Measurements from ENCODE around the gene DENND2D. TPM values are rescaled to one million over a fixed set of nuclear protein-coding genes. Genes with fewer than 3 reads are reported as not detected.
A peak's percentile ranks its signal among the peaks of the same experiment; 100 is the strongest.

The DENND2D gene
- total and polyA plus RNA-seq, 11 donors: 0.96 to 23.9 (median 1.3) TPM

- intact Hi-C loops (cut with DNase I): no loop called here
- DNase-seq (no peak), ATAC-seq (peak in 2 of 4 donors; percentile 20 to 52)
- Histone ChIP-seq H3K27me3 (no peaks in the 10 kb centered on the region), H3K4me3 (no peak overlapping the region), H3K36me3 (peaks cover 0 to 61% (median 27%) of the 10 kb centered on the region in 9 donors), H3K4me1 (peaks cover 0 to 75% (median 2%) of the 10 kb centered on the region in 12 donors), H3K27ac (peak overlapping the region in 1 of 12 donors; percentile 95), H3K9me3 (no peaks in the 10 kb centered on the region)
- WGBS, 4 donors: 80 to 94% (median 89%) methylated on average over 2 of the region's 2 CpGs
- TF ChIP-seq POLR2A (IDR thresholded peaks at IDR 0.05): no peak
- TF ChIP-seq, protein P1, sequence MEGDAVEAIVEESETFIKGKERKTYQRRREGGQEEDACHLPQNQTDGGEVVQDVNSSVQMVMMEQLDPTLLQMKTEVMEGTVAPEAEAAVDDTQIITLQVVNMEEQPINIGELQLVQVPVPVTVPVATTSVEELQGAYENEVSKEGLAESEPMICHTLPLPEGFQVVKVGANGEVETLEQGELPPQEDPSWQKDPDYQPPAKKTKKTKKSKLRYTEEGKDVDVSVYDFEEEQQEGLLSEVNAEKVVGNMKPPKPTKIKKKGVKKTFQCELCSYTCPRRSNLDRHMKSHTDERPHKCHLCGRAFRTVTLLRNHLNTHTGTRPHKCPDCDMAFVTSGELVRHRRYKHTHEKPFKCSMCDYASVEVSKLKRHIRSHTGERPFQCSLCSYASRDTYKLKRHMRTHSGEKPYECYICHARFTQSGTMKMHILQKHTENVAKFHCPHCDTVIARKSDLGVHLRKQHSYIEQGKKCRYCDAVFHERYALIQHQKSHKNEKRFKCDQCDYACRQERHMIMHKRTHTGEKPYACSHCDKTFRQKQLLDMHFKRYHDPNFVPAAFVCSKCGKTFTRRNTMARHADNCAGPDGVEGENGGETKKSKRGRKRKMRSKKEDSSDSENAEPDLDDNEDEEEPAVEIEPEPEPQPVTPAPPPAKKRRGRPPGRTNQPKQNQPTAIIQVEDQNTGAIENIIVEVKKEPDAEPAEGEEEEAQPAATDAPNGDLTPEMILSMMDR (IDR thresholded peaks at IDR 0.05): no peak
These were observed 9.5 kb downstream of the DENND2D start for GRCh38 chr1:111190931-111191451.

DNA sequence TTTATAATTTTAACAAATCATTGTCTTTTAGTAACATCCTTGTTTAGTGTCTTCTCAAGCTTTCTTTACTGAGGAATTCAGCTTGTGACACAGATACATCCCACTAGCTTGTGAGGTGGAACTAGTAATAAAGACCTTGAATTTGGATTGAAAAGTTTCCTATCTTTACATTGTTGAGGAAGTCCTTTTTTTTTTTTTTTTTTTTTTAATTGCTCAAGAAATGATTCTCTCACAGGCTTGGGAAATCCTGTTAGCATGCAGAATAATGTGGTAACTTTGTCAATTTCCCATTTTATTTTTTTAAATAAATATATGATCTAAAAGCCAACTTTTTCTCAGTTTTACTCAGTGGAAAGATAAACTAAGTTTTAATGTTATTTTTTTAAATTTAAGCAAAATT lies 15.8 kb downstream of the DENND2D start:
- no peak for TF ChIP-seq POLR2A (IDR thresholded peaks at IDR 0.05)
- TF ChIP-seq, protein P1 (IDR thresholded peaks at IDR 0.05): no peak
- DNase-seq: no peak
- H3K36me3 ChIP-seq: peaks cover 0 to 88% (median 70%) of the 10 kb centered on the region in 9 donors

DNA sequence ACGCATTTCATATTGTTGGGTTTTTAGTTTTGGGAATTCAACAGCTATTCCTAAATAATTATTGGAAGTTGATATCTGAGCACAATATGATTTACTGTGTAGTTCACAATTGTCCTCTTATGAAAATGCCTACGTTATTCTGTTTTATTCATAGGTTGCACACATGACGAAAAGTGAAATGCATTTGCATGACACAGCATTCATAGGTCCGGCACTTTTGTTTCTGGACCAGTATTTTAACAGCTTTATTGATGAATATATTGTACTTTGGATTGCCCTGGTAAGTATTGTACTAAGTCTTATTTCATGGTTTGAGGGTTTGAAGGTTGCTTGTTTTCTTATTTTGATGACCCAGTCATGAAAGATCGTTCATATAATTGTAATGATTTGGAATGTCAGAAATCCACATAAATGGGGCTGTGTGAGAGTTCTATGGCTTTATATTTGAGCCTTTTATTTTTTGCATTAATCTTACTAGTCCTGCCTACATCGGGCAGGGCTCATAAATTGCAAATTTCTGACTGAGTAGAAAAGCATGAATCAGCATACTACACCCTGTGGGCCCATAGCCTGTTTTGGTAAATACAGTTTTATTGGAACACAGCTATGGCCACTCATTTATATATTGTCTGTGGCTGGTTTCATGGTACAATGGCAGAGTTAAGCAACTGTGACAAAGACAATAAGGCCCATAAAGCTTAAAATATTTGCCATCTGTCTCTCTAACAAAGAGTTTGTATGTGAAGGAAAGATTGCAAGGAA lies 17.0 kb downstream of the DENND2D start:
- intact Hi-C loops (cut with DNase I): no loop called here
- Histone ChIP-seq H3K36me3 (peaks cover 0 to 89% (median 76%) of the 10 kb centered on the region in 9 donors), H3K4me3 (no peak overlapping the region), H3K4me1 (peaks cover 0 to 20% (median 0%) of the 10 kb centered on the region in 12 donors), H3K27me3 (no peaks in the 10 kb centered on the region), H3K9me3 (no peaks in the 10 kb centered on the region), H3K27ac (no peak overlapping the region)
- no peak for TF ChIP-seq POLR2A (IDR thresholded peaks at IDR 0.05)
- TF ChIP-seq, protein P1 (IDR thresholded peaks at IDR 0.05): no peak
- no peak for ATAC-seq
- 95 to 97% (median 96%) methylated on average over 6 of the region's 6 CpGs for WGBS, 4 donors
- DNase-seq: no peak

More for the DNA sequence above, 15.8 kb downstream of the DENND2D start:
- no peak overlapping the region for H3K4me3 ChIP-seq
- peaks cover 0 to 30% (median 0%) of the 10 kb centered on the region in 12 donors for H3K4me1 ChIP-seq
- H3K27me3 ChIP-seq: no peaks in the 10 kb centered on the region
- H3K9me3 ChIP-seq: no peaks in the 10 kb centered on the region
- intact Hi-C loops (cut with DNase I): no loop called here
- peak overlapping the region in 1 of 12 donors; percentile 4 for H3K27ac ChIP-seq
- ATAC-seq: no peak

GRCh38 chr1:111182052-111182451 lies 18.4 kb downstream of the DENND2D start:
- peaks cover 0 to 89% (median 73%) of the 10 kb centered on the region in 9 donors for H3K36me3 ChIP-seq

More at GRCh38 chr1:111182052-111182451, 18.4 kb downstream of the DENND2D start:
- no peak for TF ChIP-seq POLR2A (IDR thresholded peaks at IDR 0.05)
- TF ChIP-seq, protein P1 (IDR thresholded peaks at IDR 0.05): no peak
- intact Hi-C loops (cut with DNase I): no loop called here
- WGBS, 4 donors: 94 to 97% (median 96%) methylated on average over 2 of the region's 2 CpGs
- DNase-seq (no peak), ATAC-seq (no peak)
- no peaks in the 10 kb centered on the region for H3K27me3 ChIP-seq
- H3K4me1 ChIP-seq: peaks cover 0 to 20% (median 0%) of the 10 kb centered on the region in 12 donors
- H3K4me3 ChIP-seq: no peak overlapping the region
- no peak overlapping the region for H3K27ac ChIP-seq
- H3K9me3 ChIP-seq: no peaks in the 10 kb centered on the region
